Natural killer cell treated with Interleukin-12 subunit alpha and Interleukin-12 subunit beta and Interleukin-15 and Interleukin-18, amount 100 ng/mL, for 72 hours (primary cell): ENCODE data around the gene SLITRK6. TPM values are rescaled to one million over a fixed set of nuclear protein-coding genes. Genes with fewer than 3 reads are reported as not detected.

Experiments
- ATAC-seq, 2 donors: fragments of 150-1000 bp; cut with Tn5 transposase in 1 of 2; sonication (Bioruptor Pico), chemical (Tn5 transposase) in 1 of 2; 2 replicates each; pipeline ENCODE4 v1.10.0; 2021
- DNase-seq: peaks from one replicate; pipeline ENCODE4 v3.0.0; 2022; ENCODE audit warnings: low spot score
- H3K27ac Mint-ChIP-seq, 2 donors: 1 replicate in 1 of 2; 2 replicates in 1 of 2; pipeline ENCODE4 v1.8.0; 2022; ENCODE audit warnings: mixed read lengths in 2 of 2, mild to moderate bottlenecking in 1 of 2, moderate library complexity in 1 of 2
- H3K27me3 Mint-ChIP-seq, 2 donors: 1 replicate in 1 of 2; 2 replicates in 1 of 2; pipeline ENCODE4 v1.8.0; 2022; ENCODE audit warnings: mixed read lengths in 2 of 2
- H3K36me3 Mint-ChIP-seq: one replicate; pipeline ENCODE4 v1.8.0; 2022; ENCODE audit warnings: mixed read lengths
- H3K4me1 Mint-ChIP-seq, 2 donors: 1 replicate in 1 of 2; 2 replicates in 1 of 2; pipeline ENCODE4 v1.8.0; 2022; ENCODE audit warnings: low read depth in 2 of 2, mixed read lengths in 2 of 2, mild to moderate bottlenecking in 1 of 2
- H3K4me3 Mint-ChIP-seq: one replicate; pipeline ENCODE4 v1.8.0; 2022; ENCODE audit warnings: mixed read lengths
- H3K9me3 Mint-ChIP-seq: 2 replicates; pipeline ENCODE4 v1.8.0; 2022; ENCODE audit warnings: mixed read lengths
- total RNA-seq, 2 donors: library from RNA; stranded (reverse); gene quantifications; one replicate each; pipeline ENCODE4 v1.2.3, GENCODE V29; 2022

The SLITRK6 gene, protein sequence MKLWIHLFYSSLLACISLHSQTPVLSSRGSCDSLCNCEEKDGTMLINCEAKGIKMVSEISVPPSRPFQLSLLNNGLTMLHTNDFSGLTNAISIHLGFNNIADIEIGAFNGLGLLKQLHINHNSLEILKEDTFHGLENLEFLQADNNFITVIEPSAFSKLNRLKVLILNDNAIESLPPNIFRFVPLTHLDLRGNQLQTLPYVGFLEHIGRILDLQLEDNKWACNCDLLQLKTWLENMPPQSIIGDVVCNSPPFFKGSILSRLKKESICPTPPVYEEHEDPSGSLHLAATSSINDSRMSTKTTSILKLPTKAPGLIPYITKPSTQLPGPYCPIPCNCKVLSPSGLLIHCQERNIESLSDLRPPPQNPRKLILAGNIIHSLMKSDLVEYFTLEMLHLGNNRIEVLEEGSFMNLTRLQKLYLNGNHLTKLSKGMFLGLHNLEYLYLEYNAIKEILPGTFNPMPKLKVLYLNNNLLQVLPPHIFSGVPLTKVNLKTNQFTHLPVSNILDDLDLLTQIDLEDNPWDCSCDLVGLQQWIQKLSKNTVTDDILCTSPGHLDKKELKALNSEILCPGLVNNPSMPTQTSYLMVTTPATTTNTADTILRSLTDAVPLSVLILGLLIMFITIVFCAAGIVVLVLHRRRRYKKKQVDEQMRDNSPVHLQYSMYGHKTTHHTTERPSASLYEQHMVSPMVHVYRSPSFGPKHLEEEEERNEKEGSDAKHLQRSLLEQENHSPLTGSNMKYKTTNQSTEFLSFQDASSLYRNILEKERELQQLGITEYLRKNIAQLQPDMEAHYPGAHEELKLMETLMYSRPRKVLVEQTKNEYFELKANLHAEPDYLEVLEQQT
- total RNA-seq = not detected

DNA sequence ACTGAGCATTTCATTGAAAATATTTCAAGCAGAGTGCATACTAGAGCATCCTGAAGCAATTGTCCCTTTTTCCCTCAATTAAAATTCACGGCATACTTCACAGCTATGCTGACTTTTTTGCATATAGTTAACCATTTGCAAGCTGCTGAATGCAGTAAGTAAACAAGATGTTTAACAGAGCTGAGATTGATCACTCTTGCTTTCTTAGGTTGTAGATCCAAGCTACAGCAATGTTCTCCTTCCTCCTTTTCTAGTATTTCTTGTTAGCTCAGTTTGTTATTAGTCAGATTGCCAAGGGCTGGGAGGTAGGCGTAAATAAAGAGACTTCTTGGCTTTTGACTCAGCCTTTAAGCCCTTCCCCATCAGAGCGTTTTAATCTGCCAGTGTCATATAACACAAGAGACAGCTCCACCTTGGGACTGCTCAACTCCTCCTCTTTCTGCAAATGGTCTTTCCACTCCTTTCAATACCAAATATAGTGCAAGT lies at the start of gene SLITRK6:
Gene SLITRK6, minus strand, starts transcription at position 323 of the 486 bp plus-strand sequence. CDS start 2,911 bp downstream, outside the sequence.
- no peak within 1 kb of the TSS for H3K4me3 Mint-ChIP-seq
- H3K9me3 Mint-ChIP-seq = peaks cover 10% of the 10 kb centered on the region
- H3K27me3 Mint-ChIP-seq = no peaks in the 10 kb centered on the region
- DNase-seq (no peak), ATAC-seq (no peak)
- no peaks in the 10 kb centered on the region for H3K4me1 Mint-ChIP-seq
- no peak within 1 kb of the TSS for H3K27ac Mint-ChIP-seq
- no peaks in the 10 kb centered on the region for H3K36me3 Mint-ChIP-seq

DNA sequence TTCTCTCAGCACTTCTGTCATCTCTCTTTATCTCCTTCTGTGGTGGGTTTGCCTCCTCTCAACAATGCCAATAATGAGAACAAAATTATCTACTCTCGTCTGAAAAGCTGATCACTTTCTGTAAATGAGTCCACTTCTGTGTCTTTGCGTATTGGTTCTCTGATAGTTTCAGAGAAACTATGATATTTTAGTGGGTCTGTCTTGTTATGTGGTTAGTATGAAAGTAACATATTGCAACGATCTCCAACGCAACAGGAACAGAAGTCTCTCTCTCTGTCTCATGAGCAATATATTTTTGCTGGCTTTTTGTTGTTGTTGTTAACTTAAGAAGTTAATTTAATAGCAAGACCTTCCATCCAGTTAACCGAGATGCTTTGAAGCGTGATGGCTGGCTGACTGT lies 47.8 kb upstream of the SLITRK6 start:
- H3K4me1 Mint-ChIP-seq = no peaks in the 10 kb centered on the region
- peaks cover 14% of the 10 kb centered on the region for H3K9me3 Mint-ChIP-seq
- peaks cover 5% of the 10 kb centered on the region for H3K36me3 Mint-ChIP-seq
- no peak overlapping the region for H3K4me3 Mint-ChIP-seq
- ATAC-seq = no peak
- H3K27me3 Mint-ChIP-seq = no peaks in the 10 kb centered on the region
- no peak for DNase-seq
- no peak overlapping the region for H3K27ac Mint-ChIP-seq

DNA sequence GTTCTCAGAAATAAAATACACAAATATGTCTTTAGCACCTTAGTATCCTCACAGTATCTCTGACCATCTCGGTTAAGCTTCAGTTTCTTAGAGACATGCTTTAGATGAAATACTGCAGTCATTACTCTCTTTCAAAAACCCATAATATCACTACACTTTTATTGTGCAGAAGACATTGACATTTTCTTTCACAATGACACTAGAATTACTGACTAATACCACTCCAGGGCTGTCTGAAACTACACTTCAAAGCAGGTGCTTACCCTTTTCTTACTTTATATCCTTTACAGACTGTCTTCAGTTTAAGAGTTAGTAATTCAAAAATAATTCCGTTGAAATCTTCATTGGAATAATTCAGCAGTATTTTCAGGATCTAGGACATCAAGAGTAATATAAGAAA lies 42.2 kb upstream of the SLITRK6 start:
- no peaks in the 10 kb centered on the region for H3K4me1 Mint-ChIP-seq
- no peak for ATAC-seq
- no peaks in the 10 kb centered on the region for H3K27me3 Mint-ChIP-seq
- no peaks in the 10 kb centered on the region for H3K9me3 Mint-ChIP-seq
- DNase-seq = no peak
- H3K27ac Mint-ChIP-seq = no peak overlapping the region
- H3K4me3 Mint-ChIP-seq = no peak overlapping the region
- H3K36me3 Mint-ChIP-seq = no peaks in the 10 kb centered on the region

DNA sequence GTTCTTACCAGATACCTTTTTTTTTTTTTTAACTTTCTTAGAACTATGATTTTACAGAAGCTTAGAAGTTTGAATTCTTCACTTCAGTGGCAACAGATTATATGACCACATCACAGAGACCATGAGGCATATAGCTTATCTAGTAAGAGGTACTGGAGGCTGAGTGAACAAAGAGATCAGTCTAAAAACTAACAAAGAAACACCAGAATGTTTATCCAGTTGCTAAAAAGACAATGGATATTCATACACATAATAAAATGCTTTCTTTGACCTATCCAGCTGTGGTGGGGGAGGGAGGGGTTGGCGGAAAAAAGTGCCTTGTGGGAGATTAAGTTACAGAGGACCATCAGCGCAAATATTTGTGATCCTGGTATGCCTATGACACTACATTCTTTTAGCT lies 34.7 kb upstream of the SLITRK6 start:
- ATAC-seq = no peak
- H3K36me3 Mint-ChIP-seq = no peaks in the 10 kb centered on the region
- no peak for DNase-seq
- H3K27ac Mint-ChIP-seq = no peak overlapping the region
- no peaks in the 10 kb centered on the region for H3K27me3 Mint-ChIP-seq
- no peaks in the 10 kb centered on the region for H3K4me1 Mint-ChIP-seq
- H3K4me3 Mint-ChIP-seq = no peak overlapping the region
- H3K9me3 Mint-ChIP-seq = peaks cover 3% of the 10 kb centered on the region

DNA sequence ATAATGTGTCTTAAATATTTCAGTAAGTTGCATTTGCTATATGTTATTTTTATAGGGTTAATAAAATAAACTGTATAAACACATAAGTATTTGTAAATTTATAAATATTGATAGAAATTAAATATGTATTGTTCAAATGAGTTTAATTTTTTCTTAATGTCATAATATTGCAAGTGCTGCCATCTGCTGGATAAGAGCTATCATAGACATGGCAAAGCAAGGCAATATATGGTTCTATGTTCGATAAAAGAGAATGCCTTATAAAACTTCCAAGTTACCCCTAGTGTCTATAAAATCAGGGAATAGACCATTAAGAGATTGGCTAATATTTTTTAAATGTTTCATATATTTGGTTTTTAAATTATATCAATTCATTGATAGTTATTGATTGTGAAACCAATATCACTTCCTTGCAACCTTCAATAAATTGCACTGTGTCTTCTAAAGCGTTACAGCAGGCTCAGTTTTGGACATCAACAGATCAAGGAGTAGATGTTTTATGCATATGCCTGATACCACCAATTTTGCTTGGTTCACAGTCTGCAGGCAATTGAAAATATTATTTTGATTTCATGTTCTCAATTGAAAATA lies 29.0 kb upstream of the SLITRK6 start:
- H3K27ac Mint-ChIP-seq = no peak overlapping the region
- H3K9me3 Mint-ChIP-seq = peaks cover 7% of the 10 kb centered on the region
- H3K4me3 Mint-ChIP-seq = no peak overlapping the region
- no peaks in the 10 kb centered on the region for H3K36me3 Mint-ChIP-seq
- DNase-seq = no peak
- H3K4me1 Mint-ChIP-seq = no peaks in the 10 kb centered on the region
- ATAC-seq = no peak
- H3K27me3 Mint-ChIP-seq = no peaks in the 10 kb centered on the region

DNA sequence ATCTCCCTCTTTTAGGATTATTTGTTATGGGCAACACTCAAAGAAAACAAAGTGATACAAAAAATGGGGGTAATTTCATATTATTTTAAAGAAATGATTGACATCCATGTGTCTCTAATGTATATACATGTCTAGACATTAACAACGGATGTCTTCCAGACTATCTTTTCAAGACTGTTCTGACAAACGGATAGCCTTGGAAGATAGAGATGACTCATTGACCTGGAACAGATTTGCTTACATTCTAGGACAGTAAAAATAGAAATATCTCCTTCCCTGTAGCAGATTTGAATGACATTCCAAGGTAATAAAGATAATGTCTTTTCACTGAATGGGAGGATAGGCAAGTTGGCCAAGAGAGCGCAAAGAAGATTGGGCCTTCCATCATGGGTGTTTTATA lies 26.2 kb upstream of the SLITRK6 start:
- no peaks in the 10 kb centered on the region for H3K4me1 Mint-ChIP-seq
- no peak overlapping the region for H3K4me3 Mint-ChIP-seq
- no peaks in the 10 kb centered on the region for H3K36me3 Mint-ChIP-seq
- no peaks in the 10 kb centered on the region for H3K27me3 Mint-ChIP-seq
- ATAC-seq = no peak
- H3K27ac Mint-ChIP-seq = no peak overlapping the region
- H3K9me3 Mint-ChIP-seq = peaks cover 7% of the 10 kb centered on the region
- DNase-seq = no peak

DNA sequence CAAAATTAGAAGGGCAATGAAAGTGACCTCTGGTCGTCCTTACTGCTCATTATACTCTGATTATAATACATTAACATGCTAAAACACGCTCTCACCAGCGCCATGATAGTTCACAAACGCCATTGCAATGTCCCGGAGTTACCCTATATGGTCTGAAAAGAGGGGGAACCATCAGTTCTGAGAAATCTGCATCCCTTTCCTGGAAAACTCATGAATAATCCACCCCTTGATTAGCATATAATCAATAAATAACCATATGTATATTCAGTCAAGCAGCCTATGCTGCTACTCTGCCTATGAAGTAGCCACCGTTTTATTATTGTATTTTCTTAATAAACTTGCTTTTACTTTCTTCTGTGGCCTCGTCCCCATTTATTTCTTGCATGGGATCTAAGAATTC lies 24.6 kb upstream of the SLITRK6 start:
- Mint-ChIP-seq H3K4me1 (no peaks in the 10 kb centered on the region), H3K27ac (no peak overlapping the region), H3K9me3 (peaks cover 7% of the 10 kb centered on the region), H3K36me3 (no peaks in the 10 kb centered on the region), H3K4me3 (no peak overlapping the region), H3K27me3 (no peaks in the 10 kb centered on the region)
- no peak for DNase-seq
- no peak for ATAC-seq

DNA sequence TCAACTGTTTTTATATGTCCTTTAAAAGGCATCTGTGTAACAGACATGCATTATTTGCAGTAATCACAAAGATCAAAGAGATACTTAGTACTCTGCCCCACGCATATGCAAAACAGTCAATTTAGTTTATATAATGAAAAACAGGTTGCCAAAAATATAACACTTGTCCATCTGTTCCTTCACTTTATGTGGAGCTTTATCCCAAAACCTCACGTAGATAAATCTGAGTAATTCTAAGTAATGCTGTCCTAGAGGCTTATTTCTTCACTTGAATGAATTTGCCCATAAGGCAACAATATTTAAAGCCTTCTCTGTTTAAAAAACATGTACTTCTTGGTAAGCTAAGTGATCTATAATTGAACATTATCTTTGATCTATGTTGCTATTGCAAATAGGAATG lies 20.3 kb upstream of the SLITRK6 start:
- Mint-ChIP-seq H3K9me3 (peaks cover 3% of the 10 kb centered on the region), H3K4me1 (no peaks in the 10 kb centered on the region), H3K36me3 (no peaks in the 10 kb centered on the region), H3K27me3 (no peaks in the 10 kb centered on the region), H3K27ac (no peak overlapping the region), H3K4me3 (no peak overlapping the region)
- DNase-seq (no peak), ATAC-seq (no peak)

DNA sequence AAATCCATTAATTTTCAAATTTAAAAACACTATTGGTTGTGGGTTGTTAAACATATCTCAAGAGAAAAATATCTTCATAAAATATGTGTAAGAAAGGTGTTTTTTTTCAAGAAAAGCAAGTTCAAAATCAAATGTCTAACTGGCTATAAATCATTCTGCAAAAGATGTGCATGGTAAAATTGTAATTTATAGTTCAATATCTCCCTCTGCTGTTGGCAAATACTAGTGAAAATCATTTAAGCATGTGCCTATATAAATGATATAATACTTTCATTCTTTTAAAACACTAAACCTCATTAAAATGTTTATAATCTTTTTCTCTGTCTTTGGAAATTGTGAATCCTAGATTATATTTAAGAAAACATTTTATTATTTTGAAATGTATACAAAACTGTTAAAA lies 17.2 kb upstream of the SLITRK6 start:
- no peaks in the 10 kb centered on the region for H3K36me3 Mint-ChIP-seq
- no peaks in the 10 kb centered on the region for H3K9me3 Mint-ChIP-seq
- no peak overlapping the region for H3K27ac Mint-ChIP-seq
- H3K27me3 Mint-ChIP-seq = no peaks in the 10 kb centered on the region
- H3K4me1 Mint-ChIP-seq = no peaks in the 10 kb centered on the region
- H3K4me3 Mint-ChIP-seq = no peak overlapping the region
- ATAC-seq (no peak), DNase-seq (no peak)

DNA sequence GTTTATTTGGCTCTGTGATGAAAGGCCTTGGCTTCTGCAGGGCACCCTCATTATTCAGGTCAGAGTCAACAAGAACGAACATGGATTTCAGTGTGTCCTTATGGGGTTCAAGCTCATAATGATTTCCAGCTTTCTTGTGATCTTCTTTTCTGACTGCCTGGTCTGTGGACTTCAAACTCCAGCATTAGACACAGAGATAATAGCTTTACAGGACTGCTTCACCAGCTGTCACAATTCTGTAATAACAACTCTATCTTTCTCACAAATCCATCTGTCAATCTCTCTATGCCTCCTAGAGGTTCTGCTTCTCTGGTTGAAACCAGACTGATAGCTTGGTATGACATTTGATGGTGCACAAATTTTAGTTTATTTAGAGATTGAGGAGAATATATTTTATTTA lies 13.1 kb upstream of the SLITRK6 start:
- no peak for ATAC-seq
- H3K36me3 Mint-ChIP-seq = no peaks in the 10 kb centered on the region
- DNase-seq = no peak
- H3K27ac Mint-ChIP-seq = no peak overlapping the region
- no peaks in the 10 kb centered on the region for H3K4me1 Mint-ChIP-seq
- H3K4me3 Mint-ChIP-seq = no peak overlapping the region
- H3K27me3 Mint-ChIP-seq = no peaks in the 10 kb centered on the region
- H3K9me3 Mint-ChIP-seq = no peaks in the 10 kb centered on the region

DNA sequence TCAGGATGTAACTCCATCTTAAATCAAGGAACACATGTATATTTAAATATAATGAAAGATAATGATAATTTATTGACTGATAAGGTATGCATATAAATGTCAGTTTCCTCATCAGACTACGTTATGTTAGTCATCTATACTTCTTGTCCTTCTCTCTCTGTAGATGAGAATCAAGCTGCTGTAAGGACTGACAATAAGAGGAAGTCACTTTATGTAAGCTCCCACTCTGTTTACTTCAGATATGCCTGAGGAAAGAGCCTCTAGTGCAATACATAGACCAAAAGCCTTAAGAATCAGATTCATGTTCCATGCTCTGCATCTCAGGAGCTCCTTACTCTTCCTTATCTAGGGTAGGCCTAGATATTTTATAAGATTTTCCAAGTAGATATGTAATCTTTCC lies 9.6 kb upstream of the SLITRK6 start:
- no peak overlapping the region for H3K4me3 Mint-ChIP-seq
- no peaks in the 10 kb centered on the region for H3K27me3 Mint-ChIP-seq
- ATAC-seq (no peak), DNase-seq (no peak)
- no peaks in the 10 kb centered on the region for H3K9me3 Mint-ChIP-seq
- no peaks in the 10 kb centered on the region for H3K36me3 Mint-ChIP-seq
- no peaks in the 10 kb centered on the region for H3K4me1 Mint-ChIP-seq
- H3K27ac Mint-ChIP-seq = no peak overlapping the region

DNA sequence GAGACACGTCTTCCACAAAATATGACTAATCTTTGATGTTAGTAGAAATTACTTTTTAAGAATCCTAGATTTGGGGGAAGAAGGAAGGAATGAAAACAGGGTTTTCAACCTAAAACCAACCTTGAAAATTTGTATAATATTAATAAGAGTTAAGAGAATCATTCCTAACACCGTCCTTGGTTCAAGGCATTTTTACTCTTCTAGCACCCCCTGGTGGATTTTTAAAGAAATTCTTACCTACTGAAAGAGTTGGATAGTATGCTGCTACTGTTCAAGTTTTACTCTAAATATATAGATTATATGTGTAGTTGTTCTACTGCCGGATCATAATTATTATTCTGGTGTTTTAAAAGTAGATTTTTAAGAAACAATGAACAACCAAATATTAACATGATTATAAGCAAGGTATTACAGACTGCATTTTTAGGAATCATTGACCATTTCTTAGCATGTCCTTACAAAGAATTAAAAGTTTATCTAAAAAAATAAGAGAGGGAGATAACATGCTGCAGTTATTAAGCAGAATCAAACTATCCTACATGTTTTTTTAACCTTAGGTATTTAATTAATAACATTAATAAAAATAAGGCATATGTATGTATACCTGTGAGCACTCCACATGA lies 7.4 kb upstream of the SLITRK6 start:
- ATAC-seq = no peak

DNA sequence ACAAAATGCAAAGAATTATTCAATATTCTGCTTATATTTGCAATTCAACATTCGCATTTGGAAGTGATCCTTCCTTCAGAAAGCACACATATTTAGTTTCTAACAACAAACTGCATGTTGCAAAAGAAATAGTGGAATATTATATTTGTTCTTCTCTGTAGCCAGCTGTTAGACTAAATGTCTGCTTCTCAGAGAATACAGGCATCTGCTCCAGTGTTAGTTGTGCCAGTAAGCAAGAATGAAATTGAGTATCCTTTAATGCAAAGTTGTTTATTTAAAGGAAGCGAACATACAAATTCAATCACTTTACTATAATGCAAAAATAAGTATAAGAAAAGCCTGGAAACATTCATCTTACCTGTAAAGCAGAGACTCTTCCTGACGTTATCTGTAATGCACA lies 663 bp downstream of the SLITRK6 start:
- peaks cover 10% of the 10 kb centered on the region for H3K9me3 Mint-ChIP-seq
- H3K4me3 Mint-ChIP-seq = no peak overlapping the region
- H3K36me3 Mint-ChIP-seq = no peaks in the 10 kb centered on the region
- no peaks in the 10 kb centered on the region for H3K4me1 Mint-ChIP-seq
- no peaks in the 10 kb centered on the region for H3K27me3 Mint-ChIP-seq
- ATAC-seq (no peak), DNase-seq (no peak)
- no peak overlapping the region for H3K27ac Mint-ChIP-seq

More for the DNA sequence above, 7.4 kb upstream of the SLITRK6 start:
- Mint-ChIP-seq H3K9me3 (no peaks in the 10 kb centered on the region), H3K4me1 (no peaks in the 10 kb centered on the region), H3K27ac (no peak overlapping the region), H3K27me3 (no peaks in the 10 kb centered on the region), H3K4me3 (no peak overlapping the region), H3K36me3 (no peaks in the 10 kb centered on the region)
- DNase-seq = no peak
